Trophoblast cell (in vitro differentiated cells and primary cell): ENCODE measurements around the gene LAMA3.

Source experiments
- DNase-seq, 2 donors: peaks; one replicate each; pipeline ENCODE4 v3.0.0-alpha.2; 2016
- H2AFZ ChIP-seq: 2 replicates; pipeline ENCODE4 v1.6.1; 2013; ENCODE audit warnings: low read length, moderate library complexity, mild to moderate bottlenecking; ENCODE audit not compliant: insufficient read depth, poor library complexity
- H2AK5ac ChIP-seq: 2 replicates; pipeline ENCODE4 v1.6.1; 2013; ENCODE audit warnings: mild to moderate bottlenecking, low read length
- H2BK120ac ChIP-seq: 2 replicates; pipeline ENCODE4 v1.6.1; 2013; ENCODE audit warnings: low read length, mild to moderate bottlenecking, moderate library complexity; ENCODE audit not compliant: insufficient read depth, poor library complexity
- H2BK12ac ChIP-seq: 2 replicates; pipeline ENCODE4 v1.6.1; 2013; ENCODE audit warnings: mild to moderate bottlenecking, low read length, moderate library complexity
- H2BK5ac ChIP-seq: 2 replicates; pipeline ENCODE4 v1.6.1; 2013; ENCODE audit warnings: low read length, low read depth, moderate library complexity, mild to moderate bottlenecking; ENCODE audit not compliant: poor library complexity
- H3K14ac ChIP-seq: 2 replicates; pipeline ENCODE4 v1.6.1; 2013; ENCODE audit warnings: mild to moderate bottlenecking, low read length
- H3K18ac ChIP-seq: 2 replicates; pipeline ENCODE4 v1.6.1; 2013; ENCODE audit warnings: mild to moderate bottlenecking, low read length
- H3K23ac ChIP-seq: 2 replicates; pipeline ENCODE4 v1.6.1; 2013; ENCODE audit warnings: low read length
- H3K27ac ChIP-seq: 2 replicates; pipeline ENCODE4 v1.5.1; 2013; ENCODE audit warnings: low read depth, mild to moderate bottlenecking, inconsistent platforms, low read length, moderate library complexity
- H3K27me3 ChIP-seq: 2 replicates; pipeline ENCODE4 v1.6.1; 2013; ENCODE audit warnings: inconsistent platforms, mild to moderate bottlenecking, low read length, moderate library complexity; ENCODE audit not compliant: insufficient read depth
- H3K36me3 ChIP-seq, 2 experiments: 1 replicate in 1 of 2; 2 replicates in 1 of 2; pipeline ENCODE4 v1.6.1; 2013; ENCODE audit warnings: low read length in 2 of 2, mild to moderate bottlenecking in 2 of 2, moderate library complexity in 1 of 2; ENCODE audit not compliant: insufficient read depth in 2 of 2, control insufficient read depth in 1 of 2
- H3K4ac ChIP-seq: 2 replicates; pipeline ENCODE4 v1.6.1; 2013; ENCODE audit warnings: low read depth, mild to moderate bottlenecking, low read length, moderate library complexity
- H3K4me1 ChIP-seq, 2 experiments: 1 replicate in 1 of 2; 2 replicates in 1 of 2; pipeline ENCODE4 v1.6.1; 2013; ENCODE audit warnings: low read length in 2 of 2, mild to moderate bottlenecking in 2 of 2, moderate library complexity in 1 of 2; ENCODE audit not compliant: insufficient read depth in 2 of 2, control insufficient read depth in 1 of 2
- H3K4me2 ChIP-seq: 2 replicates; pipeline ENCODE4 v1.6.1; 2013; ENCODE audit warnings: inconsistent platforms, mild to moderate bottlenecking, low read length, moderate library complexity
- H3K4me3 ChIP-seq: 2 replicates; pipeline ENCODE4 v1.5.1; 2013; ENCODE audit warnings: mild to moderate bottlenecking, low read depth, low read length, inconsistent platforms
- H3K79me1 ChIP-seq: one replicate; pipeline ENCODE4 v1.6.1; 2013; ENCODE audit warnings: low read length
- H3K79me2 ChIP-seq: 2 replicates; pipeline ENCODE4 v1.6.1; 2013; ENCODE audit warnings: low read length, mild to moderate bottlenecking; ENCODE audit not compliant: control insufficient read depth, insufficient read depth, poor library complexity
- H3K9ac ChIP-seq: 2 replicates; pipeline ENCODE4 v1.6.1; 2013; ENCODE audit warnings: mild to moderate bottlenecking, low read length
- H3K9me3 ChIP-seq: 2 replicates; pipeline ENCODE4 v1.6.1; 2013; ENCODE audit warnings: low read depth, mild to moderate bottlenecking, control low read depth, inconsistent platforms, low read length; ENCODE audit not compliant: insufficient read depth
- H4K12ac ChIP-seq: 2 replicates; pipeline ENCODE4 v1.6.1; 2013; ENCODE audit warnings: low read depth, mild to moderate bottlenecking, low read length, moderate library complexity
- H4K8ac ChIP-seq: 2 replicates; pipeline ENCODE4 v1.6.1; 2013; ENCODE audit warnings: low read depth, mild to moderate bottlenecking, low read length, moderate library complexity
- H4K91ac ChIP-seq: one replicate; pipeline ENCODE4 v1.6.1; 2013; ENCODE audit warnings: low read depth, mild to moderate bottlenecking, low read length, moderate library complexity
- WGBS: extraction: QIAGEN DNeasy Blood & Tissue Kit; methylation state at CpG from one replicate; pipeline ENCODE4 v1.1.7; 2013; ENCODE audit warnings: missing lambda C conversion rate; ENCODE audit not compliant: insufficient read length, insufficient coverage; ENCODE audit errors: extremely low coverage; 5-methylcytosine and 5-hydroxymethylcytosine counted together

Gene LAMA3

DNA sequence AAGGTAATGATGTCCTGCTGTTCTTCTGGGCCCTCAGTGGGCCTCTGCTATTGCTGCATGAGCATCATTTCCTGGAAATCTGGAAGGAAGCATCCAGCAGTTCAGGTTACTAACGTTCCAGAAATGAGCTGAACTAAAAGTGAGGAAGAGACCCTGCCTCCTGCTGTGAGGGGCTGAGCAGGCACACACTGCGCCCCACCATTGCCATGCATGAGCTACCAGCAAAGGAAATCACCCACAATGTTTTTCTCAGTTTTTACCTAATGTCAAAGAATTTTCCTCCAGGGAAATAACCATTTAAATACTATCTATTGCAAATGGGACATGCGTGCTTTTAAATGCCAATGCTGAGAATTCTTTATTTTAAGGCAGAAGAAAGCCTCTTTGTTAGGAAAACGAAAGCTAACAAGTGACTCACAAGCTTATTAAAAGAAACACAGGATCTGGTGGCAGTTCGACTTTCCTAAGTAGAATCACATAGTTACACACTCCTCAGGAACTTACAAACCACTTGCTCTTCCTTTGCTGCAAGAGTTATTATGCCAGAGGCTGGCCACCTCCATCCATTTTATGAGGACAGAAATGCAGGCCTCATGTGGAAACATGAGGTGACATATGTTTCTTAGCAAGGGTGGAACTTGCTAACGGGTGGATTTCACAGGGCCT, 172.7 kb downstream of the LAMA3 start:
- Histone ChIP-seq H3K4me3 (no peak overlapping the region), H3K4me1 (no peaks in the 10 kb centered on the region), H3K14ac (no peak overlapping the region), H3K4ac (no peak overlapping the region), H4K91ac (no peak overlapping the region), H2BK5ac (no peak overlapping the region), H2AFZ (no peak overlapping the region), H4K8ac (no peak overlapping the region), H2BK12ac (no peak overlapping the region), H3K79me1 (no peaks in the 10 kb centered on the region), H3K9me3 (no peaks in the 10 kb centered on the region), H3K27me3 (no peaks in the 10 kb centered on the region), H3K36me3 (no peaks in the 10 kb centered on the region), H2BK120ac (no peak overlapping the region), H3K79me2 (no peaks in the 10 kb centered on the region), H3K18ac (no peak overlapping the region), H3K4me2 (no peak overlapping the region), H2AK5ac (no peak overlapping the region), H4K12ac (no peak overlapping the region), H3K9ac (no peak overlapping the region), H3K23ac (no peak overlapping the region), H3K27ac (no peak overlapping the region)
- no CpG with 5 or more reads among the region's 6 CpGs for WGBS
- peak; percentile 56 to 58 for DNase-seq

DNA sequence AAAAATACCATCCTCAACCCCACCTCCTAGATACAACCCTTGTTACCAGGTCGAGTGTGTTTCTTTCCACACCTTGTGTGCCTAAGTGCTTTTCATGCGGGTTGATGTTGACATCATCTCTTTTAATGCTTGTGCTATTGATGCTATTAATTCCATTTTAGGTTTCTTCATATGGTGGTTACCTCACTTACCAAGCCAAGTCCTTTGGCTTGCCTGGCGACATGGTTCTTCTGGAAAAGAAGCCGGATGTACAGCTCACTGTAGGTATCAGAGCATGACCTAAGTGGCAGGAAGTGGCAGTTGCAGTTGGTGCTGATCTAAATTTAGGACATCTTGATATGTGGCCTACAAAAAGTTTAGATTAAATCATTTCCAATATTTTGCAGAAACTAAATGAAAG, 175.4 kb downstream of the LAMA3 start:
- Histone ChIP-seq H3K36me3 (no peaks in the 10 kb centered on the region), H3K9me3 (no peaks in the 10 kb centered on the region), H4K8ac (no peak overlapping the region), H3K4me1 (no peaks in the 10 kb centered on the region), H3K79me2 (no peaks in the 10 kb centered on the region), H3K79me1 (no peaks in the 10 kb centered on the region), H2BK120ac (no peak overlapping the region), H3K4ac (no peak overlapping the region), H2AFZ (no peak overlapping the region), H3K4me3 (no peak overlapping the region), H3K18ac (no peak overlapping the region), H2AK5ac (no peak overlapping the region), H3K9ac (no peak overlapping the region), H3K23ac (no peak overlapping the region), H2BK12ac (no peak overlapping the region), H4K12ac (no peak overlapping the region), H3K4me2 (no peak overlapping the region), H2BK5ac (no peak overlapping the region), H4K91ac (no peak overlapping the region), H3K27me3 (no peaks in the 10 kb centered on the region), H3K27ac (no peak overlapping the region), H3K14ac (no peak overlapping the region)
- peak in 1 of 2 donors; percentile 33 for DNase-seq
- no CpG with 5 or more reads among the region's 4 CpGs for WGBS

DNA sequence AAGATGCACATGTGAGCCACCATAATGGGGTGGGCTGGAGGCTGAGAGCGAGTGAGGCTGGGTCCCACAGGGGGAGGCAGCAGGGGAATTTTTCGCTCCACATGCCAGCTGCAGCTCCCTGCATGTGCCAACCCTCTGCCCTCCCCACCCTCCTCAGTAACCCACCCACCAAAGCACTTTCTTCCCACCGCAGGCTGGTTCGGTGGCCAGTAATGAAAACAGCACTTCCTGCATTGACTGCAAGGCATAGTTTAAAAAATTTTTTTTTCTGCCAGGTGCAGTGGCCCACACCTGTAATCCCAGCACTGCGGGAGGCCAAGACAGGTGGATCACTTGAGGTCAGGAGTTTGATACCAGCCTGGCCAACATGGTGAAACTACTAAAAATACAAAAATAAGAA, 177.8 kb downstream of the LAMA3 start:
- Histone ChIP-seq H3K4me1 (no peaks in the 10 kb centered on the region), H3K4me2 (no peak overlapping the region), H3K18ac (no peak overlapping the region), H3K79me2 (no peaks in the 10 kb centered on the region), H3K27ac (no peak overlapping the region), H2BK120ac (no peak overlapping the region), H3K14ac (no peak overlapping the region), H3K9ac (no peak overlapping the region), H4K8ac (no peak overlapping the region), H3K9me3 (no peaks in the 10 kb centered on the region), H3K23ac (no peak overlapping the region), H3K36me3 (no peaks in the 10 kb centered on the region), H3K4ac (no peak overlapping the region), H3K27me3 (no peaks in the 10 kb centered on the region), H2AFZ (no peak overlapping the region), H3K79me1 (no peaks in the 10 kb centered on the region), H2AK5ac (no peak overlapping the region), H4K91ac (no peak overlapping the region), H4K12ac (no peak overlapping the region), H3K4me3 (peak overlapping the region; percentile 58), H2BK5ac (no peak overlapping the region), H2BK12ac (no peak overlapping the region)
- DNase-seq, result no peak
- no CpG with 5 or more reads among the region's 5 CpGs for WGBS

DNA sequence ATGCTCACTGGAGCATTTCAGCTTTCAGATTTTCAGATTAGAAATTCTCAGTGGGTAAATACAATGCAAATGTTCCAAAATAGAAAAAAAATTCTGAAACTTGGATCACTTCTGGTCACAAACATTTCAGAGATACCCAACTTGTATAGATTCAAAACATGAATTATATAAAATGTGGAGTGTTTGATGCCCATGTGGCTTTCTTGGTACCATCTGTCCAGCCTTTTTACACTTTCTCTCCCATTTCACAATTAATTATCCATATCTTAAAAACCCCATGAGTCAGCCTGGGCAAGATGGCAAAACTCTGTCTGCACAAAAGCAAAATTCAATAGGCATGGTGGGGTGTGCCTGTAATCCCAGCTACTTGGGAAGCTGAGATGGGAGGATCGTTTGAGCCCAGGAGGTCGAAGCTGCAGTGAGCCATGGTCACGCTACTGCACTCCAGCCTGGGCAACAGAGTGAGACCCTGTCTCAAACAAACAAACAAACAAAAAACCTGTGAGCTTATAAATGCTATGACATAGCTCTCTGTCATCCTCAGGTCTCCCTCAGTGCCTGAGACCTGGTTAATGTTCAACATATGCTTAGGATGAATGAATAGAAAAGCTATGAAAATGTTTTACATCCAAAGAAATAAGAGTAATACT, 179.0 kb downstream of the LAMA3 start:
- WGBS, result no CpG with 5 or more reads among the region's 3 CpGs
- DNase-seq, result no peak
- no peak overlapping the region for H3K18ac ChIP-seq
- H3K4me3 ChIP-seq, result no peak overlapping the region
- H4K8ac ChIP-seq, result no peak overlapping the region
- no peak overlapping the region for H4K12ac ChIP-seq
- no peak overlapping the region for H2BK120ac ChIP-seq
- H3K14ac ChIP-seq, result no peak overlapping the region
- no peak overlapping the region for H3K27ac ChIP-seq
- no peak overlapping the region for H2AK5ac ChIP-seq
- H3K4ac ChIP-seq, result no peak overlapping the region
- no peak overlapping the region for H2BK12ac ChIP-seq
- no peaks in the 10 kb centered on the region for H3K79me2 ChIP-seq
- no peak overlapping the region for H4K91ac ChIP-seq
- no peak overlapping the region for H2BK5ac ChIP-seq
- no peaks in the 10 kb centered on the region for H3K36me3 ChIP-seq
- no peak overlapping the region for H3K9ac ChIP-seq
- no peaks in the 10 kb centered on the region for H3K27me3 ChIP-seq
- H3K9me3 ChIP-seq, result no peaks in the 10 kb centered on the region
- H3K4me2 ChIP-seq, result no peak overlapping the region
- H3K4me1 ChIP-seq, result peaks cover 4% of the 10 kb centered on the region in 2 experiments
- no peaks in the 10 kb centered on the region for H3K79me1 ChIP-seq
- no peak overlapping the region for H2AFZ ChIP-seq
- H3K23ac ChIP-seq, result no peak overlapping the region
